GM19397 (cell line): ENCODE data around the gene VRK1.
"Not testable (repeated sequence)": the region's sequence is repeated elsewhere in the genome, so short reads cannot be mapped to it uniquely, and the experiment has no call there.

ENCODE experiments used
- ATAC-seq: cut with Tn5 transposase; IDR thresholded peaks from one replicate; pipeline ENCODE4 v1.9.1; 2021; ENCODE audit warnings: mild to moderate bottlenecking, moderate library complexity; ENCODE audit not compliant: unreplicated experiment

VRK1 gene

DNA sequence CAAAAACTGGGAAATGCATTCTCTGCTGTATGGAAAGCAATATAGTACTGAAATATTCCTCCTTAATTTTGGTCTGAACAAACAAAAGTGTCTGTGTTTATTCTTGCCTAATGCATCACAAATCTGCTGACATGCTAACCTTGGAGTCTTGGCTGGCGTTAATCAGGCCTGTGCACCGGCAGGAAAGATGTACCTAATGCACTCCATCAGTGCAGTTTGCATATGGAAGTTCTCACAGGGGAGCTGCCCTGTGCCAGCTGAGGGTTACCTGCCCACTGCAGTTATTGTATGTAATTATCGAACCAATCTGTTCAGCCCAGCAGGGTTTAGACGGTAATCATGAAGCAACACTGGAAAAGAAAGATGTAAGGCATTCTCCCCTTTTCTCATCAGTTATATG is 76.9 kb downstream of the VRK1 start:
- ATAC-seq, result no peak

DNA sequence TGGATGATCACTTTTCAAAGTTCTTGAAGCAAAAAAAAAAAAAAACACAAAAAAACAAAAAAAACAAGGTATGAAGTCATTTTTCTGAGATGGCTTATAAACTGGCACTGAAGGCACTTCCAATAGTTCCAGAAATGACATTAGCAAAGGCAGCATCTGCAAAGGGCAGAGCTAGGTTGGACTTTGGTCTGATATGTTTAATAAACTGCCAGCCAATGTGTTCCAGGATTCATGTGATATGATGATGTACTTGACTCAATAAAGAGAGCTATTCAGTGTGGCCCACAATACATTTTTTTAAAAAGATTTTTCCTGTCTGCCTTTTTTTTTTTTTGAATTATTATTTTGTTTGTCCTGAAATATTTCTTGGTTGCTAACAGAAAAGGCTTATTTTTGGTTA is 79.6 kb downstream of the VRK1 start:
- ATAC-seq, result no peak

DNA sequence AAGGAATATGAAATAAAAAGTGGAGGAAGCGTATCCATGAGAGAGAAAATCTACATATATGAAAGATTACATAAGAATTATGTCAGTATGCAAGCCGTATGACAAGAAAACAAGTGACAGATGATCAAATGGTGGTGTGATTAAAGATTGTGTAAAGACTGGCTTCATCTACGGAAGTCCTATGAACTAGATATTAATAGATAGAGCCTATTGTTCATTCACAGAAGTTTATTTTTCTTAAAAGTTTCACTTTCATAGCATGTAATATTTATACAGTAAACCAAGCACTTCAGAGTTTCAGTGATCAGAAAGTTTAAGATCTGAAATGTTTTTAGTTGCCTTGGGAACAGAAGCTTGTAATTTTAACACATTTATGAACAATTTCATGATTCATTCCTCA is 84.5 kb downstream of the VRK1 start:
- peak; percentile 84 for ATAC-seq

DNA sequence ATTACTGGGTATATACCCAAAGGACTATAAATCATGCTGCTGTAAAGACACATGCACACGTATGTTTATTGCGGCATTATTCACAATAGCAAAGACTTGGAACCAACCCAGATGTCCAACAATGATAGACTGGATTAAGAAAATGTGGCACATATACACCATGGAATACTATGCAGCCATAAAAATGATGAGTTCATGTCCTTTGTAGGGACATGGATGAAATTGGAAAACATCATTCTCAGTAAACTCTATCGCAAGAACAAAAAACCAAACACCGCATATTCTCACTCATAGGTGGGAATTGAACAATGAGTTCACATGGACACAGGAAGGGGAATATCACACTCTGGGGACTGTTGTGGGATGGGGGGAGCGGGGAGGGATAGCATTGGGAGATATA is 86.8 kb downstream of the VRK1 start:
- not testable (repeated sequence) for ATAC-seq

DNA sequence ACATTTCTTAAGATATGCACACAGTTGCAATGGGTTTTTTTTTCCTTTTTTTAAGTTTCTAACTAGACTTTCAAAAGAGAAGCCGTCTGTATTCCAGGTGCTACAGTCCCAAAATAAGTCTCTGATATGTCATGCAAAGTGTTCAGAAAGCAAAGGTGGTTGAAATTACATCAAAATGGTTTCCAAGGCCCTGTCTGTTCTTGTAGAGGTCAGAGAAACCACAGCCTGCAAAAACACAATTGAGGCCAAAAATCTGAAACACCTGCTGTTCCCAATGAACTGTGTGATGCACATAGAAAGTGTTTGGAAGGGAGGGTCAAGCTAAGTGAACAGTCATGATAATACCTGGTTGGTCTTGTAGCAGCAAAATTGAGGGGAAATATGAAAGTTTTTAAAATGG is 91.0 kb downstream of the VRK1 start:
- ATAC-seq, result peak; percentile 76

DNA sequence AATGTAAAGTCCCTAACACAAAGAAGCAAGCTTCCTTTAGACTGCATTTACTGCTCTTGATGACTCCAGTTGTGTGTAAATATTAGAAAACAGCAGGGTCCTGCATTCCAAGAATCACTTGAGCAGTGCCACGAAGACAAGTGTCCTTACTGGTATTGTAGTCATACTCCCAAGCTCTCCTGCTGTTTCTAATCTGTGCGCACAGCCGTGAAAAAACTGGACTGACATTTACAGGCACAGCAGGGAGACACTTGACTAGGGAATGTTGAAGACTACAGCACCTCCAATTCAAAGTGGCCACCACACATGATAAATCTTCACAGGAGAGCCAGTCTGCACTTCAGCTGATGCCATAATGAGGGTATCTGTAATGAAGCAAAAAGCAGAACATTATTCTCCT is 91.4 kb downstream of the VRK1 start:
- no peak for ATAC-seq

DNA sequence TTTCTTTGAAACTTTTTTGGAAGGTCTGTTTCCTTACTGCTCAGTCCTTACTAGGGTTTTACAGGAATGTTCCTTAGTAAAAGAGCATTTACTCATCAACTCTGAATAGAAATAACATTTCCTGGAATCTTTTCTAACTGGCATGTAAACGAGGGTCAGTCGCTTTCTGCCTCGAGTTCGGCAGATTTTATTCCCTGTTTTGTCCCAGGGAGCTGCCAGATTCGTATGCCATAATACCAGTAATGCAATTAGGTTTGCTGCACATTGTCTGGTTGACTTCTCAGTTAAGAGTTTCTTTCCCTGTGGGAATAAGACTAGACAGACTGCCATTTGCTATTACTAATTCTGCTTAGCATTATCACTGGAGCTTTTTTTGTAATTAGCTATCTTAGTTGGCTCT is 91.9 kb downstream of the VRK1 start:
- ATAC-seq, result no peak

DNA sequence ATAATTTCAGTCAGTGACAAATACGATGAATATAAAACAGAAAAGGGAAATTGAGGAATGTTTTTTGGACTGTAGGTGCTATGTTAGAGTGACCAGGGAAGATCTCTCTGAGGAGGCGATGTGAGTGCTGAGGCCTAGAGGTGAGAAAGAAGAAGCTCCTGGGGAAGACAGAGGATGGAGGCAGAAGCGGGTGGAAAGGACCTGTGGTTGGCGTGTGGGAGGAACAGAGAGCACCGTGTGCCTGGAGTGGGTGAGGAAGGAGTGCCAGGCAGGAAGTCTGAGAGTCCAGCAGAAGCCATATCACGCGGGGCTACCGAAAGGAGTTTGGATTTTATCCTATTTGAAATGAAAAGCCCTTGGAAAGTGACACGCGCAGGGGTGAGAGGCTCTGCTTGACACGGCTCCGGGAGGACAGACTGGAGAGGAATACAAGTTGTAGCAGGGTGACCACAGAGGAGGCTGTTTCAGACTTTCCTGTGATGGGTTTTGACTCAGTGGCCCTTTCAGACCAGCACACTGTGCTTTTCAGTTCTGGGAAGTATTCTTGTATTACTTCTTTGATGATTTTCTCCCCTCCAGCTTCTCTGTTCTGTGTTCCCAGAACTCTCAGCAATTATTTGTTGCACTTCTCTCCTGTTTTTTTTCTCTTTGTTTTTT is 96.9 kb downstream of the VRK1 start:
- ATAC-seq, result no peak

DNA sequence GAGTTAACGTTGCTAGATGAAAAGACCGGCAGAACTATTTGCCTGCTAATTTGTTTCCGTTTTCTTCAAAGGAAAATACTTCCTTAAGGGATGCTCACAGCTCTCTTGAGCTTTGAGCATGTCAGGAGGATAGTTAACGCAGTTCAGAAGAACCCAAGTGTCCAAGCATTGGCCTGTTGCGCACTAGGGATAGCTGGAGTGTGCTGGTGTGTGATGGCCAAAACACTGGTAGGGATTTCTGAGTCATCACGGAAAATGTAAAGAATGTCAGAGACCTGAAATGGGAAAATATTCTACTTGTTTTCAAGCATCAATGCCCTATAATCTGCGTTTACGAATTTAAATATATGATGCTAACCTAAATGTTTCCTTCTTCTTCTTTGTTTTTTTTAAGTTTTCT is 97.8 kb downstream of the VRK1 start:
- ATAC-seq, result no peak

DNA sequence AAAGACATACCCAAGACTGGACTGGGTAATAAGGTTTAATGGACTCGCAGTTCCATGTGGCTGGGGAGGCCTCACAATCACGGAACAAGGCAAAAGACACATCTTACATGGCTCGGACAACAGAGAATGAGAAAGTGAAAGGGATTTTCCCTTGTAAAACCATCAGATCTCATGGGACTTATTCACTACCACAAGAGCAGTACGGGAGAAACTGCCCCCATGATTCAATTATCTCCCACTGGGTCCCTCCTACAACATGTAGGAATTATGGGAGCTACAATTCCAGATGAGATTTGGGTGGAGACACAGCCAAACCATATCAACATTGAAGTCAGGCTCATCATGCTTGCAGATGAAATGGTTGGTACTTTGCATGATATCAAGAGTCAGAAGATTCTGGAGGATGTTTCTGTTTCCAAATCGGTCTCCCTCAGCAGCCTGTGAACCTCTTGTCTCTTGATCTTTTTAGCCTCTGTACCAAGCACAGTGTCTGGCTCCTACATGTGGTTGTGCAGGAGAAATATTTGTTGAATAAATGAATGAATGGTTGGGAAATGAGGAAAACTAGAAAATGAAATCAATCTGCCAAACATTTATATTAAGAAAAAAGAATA is 98.6 kb downstream of the VRK1 start:
- peak; percentile 81 for ATAC-seq

DNA sequence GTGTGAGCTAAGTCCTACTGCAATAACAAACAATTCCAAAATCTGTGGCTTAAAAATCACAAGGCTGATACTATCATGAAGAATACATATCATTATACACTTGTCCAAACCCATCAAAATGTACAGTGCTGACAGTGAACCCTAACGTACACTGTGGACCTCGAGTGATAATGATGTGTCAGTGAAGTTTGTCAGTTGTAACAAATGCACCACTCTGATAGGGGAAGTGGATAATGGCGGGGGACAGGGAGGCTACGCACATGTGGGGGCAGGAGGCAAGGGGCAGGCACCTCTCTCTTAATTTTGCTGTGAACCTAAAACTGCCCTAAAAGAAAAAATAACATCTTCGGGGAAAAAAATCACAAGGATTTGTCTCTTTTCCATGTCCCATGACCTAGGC is 100.0 kb downstream of the VRK1 start:
- no peak for ATAC-seq

DNA sequence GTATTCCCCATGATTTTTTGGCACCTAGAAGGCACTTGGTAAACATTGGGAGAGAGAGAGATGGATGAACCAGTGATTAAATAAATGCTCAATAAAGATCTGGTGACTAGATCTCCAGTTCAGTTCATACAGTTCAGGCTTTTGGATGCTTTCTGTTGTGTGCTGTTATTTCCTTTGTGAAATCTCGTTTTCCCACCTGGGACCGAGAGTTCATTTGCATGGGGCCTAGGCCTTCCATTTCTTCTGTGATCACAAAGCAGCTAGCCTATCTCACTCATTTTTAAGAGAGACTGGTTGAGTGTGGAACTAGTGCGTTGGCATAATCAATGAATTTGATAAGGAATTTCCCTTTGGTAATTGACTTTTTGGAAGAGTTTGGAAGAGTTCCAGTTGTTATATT is 104.0 kb downstream of the VRK1 start:
- no peak for ATAC-seq

DNA sequence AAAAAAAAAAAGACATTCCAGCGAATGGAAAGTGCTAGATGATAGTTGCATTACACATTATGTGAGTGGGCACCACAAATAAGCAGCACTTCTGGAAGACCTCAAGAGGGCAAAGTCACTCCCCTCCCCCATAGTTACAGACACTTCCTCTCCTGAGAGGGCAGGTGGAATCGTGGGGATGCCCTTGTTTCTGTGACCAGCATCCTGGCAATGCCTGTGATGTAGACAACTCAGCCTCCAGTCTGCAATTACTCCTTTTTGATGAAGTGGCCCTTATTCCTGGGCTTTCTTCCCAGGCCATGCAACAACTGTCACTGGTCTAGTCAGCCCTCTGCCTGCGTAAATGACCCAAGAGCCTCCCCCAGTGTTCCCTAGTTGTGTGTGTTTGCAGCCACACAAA is 104.8 kb downstream of the VRK1 start:
- ATAC-seq, result no peak

DNA sequence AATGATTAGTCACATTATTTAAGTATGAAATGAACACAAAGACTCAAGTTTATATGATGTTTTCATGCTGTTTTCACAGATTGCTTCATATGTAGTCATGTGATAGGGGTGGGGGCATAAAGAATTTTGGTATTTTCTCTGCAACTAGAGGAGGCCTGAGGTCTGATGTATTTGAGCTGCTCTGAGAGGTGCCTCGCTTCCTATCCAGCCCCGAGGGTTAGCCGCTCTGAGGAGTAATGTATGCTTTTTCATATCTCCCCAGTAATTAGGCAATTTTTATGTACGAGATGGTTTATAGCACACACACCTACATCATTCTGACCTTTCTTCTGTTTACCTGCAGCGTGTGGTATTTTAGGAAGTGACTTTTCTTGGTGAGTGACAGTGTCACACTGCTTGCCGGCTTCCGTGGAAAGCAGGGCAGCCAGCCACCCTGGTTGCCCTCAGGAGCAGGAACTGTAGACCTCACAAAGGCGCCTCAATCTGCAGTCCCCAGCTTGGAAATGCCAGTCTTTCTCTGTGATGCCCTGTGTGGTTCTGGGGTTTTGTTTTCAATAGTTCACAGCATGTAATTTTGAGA is 106.4 kb downstream of the VRK1 start:
- ATAC-seq, result no peak

DNA sequence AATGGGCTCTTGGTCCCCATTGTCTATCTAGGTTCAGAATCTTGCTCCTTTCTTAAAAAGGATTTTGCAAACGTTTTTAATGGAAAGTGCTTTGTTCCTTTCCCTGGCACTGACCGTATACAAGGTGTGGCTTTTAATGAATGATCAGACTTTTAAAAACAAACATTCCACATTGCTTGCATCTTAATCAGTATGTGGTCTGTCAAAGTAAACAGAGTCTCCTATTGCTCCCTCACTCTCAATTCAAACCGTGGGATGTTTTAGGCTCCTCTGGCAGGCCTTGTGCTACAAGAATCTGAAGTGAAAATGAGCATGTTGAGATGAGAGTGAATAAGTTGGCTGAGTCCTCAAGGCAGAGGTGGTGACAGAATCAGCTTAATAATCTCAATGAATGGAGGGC is 107.0 kb downstream of the VRK1 start:
- no peak for ATAC-seq

DNA sequence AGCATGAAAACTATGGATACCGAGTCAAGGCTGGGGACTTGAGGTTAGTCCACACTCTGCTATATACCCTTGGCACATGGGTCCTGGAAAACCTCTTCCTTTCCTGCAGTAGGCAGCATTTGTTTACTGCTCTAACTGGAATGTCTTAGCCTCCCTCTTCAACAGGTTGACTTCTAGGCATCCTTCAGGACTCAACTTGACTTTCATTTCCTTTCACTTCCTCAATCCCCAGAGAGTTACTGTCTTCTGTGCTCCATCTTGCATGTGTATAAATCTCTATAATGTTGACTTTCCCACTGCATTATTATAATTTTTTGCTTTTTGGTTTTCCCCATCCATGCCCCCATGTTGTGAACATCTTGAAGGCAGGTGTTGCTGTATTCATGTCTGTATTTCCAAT is 107.9 kb downstream of the VRK1 start:
- no peak for ATAC-seq

DNA sequence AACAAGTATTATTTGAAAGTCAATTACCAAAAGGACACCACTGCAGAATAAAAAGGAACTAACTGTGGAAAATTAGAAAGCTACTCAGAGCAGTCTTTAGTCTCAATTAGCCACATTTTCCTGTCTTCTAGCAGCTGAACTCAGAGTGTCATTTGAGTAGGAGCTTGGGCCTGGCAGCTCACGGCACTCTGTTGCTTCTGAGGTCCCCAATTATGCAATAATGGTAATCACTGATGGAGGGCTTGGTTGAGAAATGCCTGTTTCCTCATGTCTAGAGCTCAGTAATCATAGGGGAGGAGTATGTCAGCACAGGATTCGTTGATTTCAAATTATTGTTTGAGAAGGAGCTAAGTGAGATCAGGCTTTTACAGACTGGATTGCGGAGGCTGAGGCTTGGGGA is 108.6 kb downstream of the VRK1 start:
- no peak for ATAC-seq

DNA sequence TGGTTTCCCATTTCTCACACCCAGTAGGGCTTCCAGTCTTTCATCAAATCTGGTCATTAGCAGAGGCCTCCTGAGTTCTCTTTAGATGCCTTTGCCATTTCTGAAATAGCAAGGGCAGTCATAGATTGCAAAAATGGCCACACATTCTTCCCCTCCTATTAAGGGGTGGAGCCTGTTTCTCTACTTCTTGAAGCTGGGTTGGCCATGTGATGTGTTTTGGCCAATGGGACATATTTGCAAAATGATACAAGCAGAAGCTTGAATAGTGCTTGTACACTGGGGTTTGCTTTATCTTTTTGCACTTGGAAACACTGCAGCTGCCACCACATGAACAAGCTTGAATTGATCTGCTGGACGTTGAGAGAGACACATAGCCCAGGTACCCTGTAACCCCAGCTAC is 109.3 kb downstream of the VRK1 start:
- ATAC-seq, result no peak

DNA sequence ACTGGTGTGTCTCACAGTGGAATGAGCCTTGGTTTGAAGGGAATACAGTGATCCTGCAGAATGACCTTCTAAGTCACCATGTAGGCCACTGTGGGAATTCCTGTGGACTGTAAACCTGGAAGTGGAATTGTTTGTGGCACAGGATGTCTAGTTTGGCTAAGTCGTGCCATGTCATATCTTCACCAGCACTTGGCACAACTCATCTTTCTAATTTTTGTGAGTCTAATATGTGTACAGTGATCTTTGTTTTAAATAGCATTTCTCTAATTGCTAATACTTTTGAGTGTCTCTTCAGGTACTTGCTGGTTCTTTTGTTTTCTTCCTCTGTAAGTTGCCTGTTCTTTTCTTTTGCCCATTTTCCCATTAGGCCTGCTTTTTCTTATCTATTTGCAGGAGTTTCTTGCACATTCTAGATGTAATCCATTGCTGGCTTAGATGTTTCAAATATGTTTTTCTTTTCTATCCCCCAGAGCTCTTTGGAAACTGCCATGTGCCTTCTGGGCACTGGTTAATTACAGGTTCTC is 112.7 kb downstream of the VRK1 start:
- no peak for ATAC-seq

DNA sequence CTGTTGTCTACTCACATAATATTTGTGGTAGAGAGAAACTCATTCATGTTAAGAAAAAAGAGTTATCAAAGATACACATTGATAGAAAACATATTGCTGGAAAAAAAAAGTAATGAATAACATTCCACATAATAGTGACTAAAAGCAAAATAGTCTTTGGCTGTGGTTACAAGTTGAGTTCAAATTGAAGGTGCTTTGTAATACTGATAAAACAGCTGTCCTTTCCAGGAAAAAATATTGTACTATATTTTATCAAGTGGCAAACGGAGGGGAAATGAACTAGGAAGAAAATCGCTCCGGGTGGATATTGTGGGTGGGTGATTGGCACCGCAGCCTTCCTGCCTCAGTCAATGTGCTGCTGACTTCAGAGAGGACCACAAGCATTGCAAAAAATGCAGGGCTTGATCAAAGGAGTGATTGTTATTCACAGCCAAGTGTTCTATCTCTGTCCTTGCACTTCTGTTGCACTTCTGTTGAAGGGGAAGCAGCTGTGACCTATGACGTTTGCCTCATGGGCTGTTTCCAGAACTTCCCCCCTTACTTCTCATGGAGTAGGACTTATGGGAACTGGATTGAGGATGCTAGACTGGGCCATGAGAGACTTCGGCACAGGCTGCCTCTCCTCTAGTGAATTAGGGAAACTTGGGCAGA is 114.4 kb downstream of the VRK1 start:
- no peak for ATAC-seq

DNA sequence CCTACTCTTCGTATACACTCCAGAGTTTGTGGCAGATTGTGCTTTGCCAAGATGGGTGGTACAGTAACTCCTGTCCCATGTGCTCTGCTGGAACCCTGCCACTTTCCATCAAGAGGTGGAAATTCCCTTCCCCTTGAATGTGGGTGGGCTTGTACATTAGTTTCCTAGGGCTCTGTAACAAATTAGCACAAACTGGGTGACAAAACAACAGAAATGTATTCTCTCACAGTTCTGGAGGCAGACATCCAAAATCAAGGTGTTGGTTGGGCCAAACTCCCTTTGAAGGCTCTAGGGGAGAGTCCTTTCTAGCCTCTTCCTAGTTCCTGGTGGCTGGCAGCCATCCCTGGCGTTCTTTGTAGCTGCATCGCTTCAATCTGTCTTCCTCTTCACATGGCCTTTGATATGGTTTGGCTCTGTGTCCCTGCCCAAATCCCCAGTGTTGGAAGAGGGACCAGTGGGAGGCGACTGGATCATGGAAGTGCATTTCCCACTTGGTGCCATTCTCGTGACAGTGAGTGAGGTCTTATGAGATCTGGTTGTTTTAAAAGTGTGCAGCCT is 117.5 kb downstream of the VRK1 start:
- no peak for ATAC-seq

DNA sequence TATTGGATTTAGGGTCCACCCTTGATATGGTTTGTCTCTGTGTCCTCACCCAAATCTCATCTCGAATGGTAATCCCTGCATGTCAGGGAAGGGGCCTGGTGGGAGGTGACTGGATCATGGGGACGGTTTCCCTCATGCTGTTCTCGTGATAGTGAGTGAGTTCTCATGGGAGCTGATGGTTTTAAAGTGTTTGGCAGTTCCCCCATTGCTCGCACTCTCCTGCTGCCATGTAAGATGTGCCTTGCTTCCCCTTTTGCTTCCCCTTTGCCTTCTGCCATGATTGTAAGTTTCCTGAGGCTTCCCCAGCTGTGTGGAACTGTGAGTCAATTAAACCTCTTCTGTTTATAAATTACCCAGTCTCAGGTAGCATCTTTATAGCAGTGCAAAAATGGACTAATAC is 118.3 kb downstream of the VRK1 start:
- no peak for ATAC-seq
